HFFc6 (cell line): ENCODE data around the gene SORCS2. TPM values are rescaled to one million over a fixed set of nuclear protein-coding genes. Genes with fewer than 3 reads are reported as not detected.

ENCODE experiments used
- DNase-seq: peaks from one replicate; pipeline ENCODE4 v3.0.0-alpha.2; 2018
- H3K27ac Mint-ChIP-seq: 2 replicates; pipeline ENCODE4 v1.8.0; 2020; ENCODE audit warnings: mild to moderate bottlenecking, mixed read lengths
- H3K27me3 Mint-ChIP-seq: 2 replicates; pipeline ENCODE4 v1.8.0; 2021; ENCODE audit warnings: mild to moderate bottlenecking, moderate library complexity, mixed read lengths; ENCODE audit not compliant: insufficient read depth
- H3K36me3 Mint-ChIP-seq: 2 replicates; pipeline ENCODE4 v1.8.0; 2021; ENCODE audit warnings: low read depth, mixed read lengths
- H3K4me1 Mint-ChIP-seq: 2 replicates; pipeline ENCODE4 v1.8.0; 2020; ENCODE audit warnings: low read depth, mixed read lengths
- H3K4me3 Mint-ChIP-seq: 2 replicates; pipeline ENCODE4 v1.8.0; 2020; ENCODE audit warnings: mild to moderate bottlenecking, moderate library complexity, mixed read lengths
- H3K9me3 Mint-ChIP-seq: 2 replicates; pipeline ENCODE4 v1.8.0; 2020; ENCODE audit warnings: mild to moderate bottlenecking, mixed read lengths
- CTCF ChIP-seq: fragments of 200-600 bp; sonication (generic); IDR thresholded peaks from 2 replicates; pipeline ENCODE4 v1.5.0; 2021; ENCODE audit warnings: antibody characterized with exemption, mild to moderate bottlenecking
- total RNA-seq, 6 experiments: library from RNA; stranded (reverse); fragmentation: NEBNext Ultra II Directional; extraction: Animal tissue kit (Norgen Biotek cat#: 25700); gene quantifications; 2 replicates in 1 of 6; 3 replicates in 5 of 6; pipeline ENCODE4 v1.2.3, GENCODE V29; 2021

SORCS2 gene
- total RNA-seq, 6 experiments from 2014 or later = 0.05 to 0.15 (median 0.12) TPM; not detected in 3

GRCh38 chr4:7630568-7631287 lies 438.4 kb downstream of the SORCS2 start:
- Mint-ChIP-seq H3K27me3 (peaks cover 7% of the 10 kb centered on the region), H3K9me3 (peaks cover 5% of the 10 kb centered on the region), H3K36me3 (peaks cover 10% of the 10 kb centered on the region), H3K27ac (peak overlapping the region; percentile 96), H3K4me3 (peak overlapping the region; percentile 89), H3K4me1 (peaks cover 53% of the 10 kb centered on the region)
- DNase-seq = peak; percentile 91
- 0 out of 2 replicates have a peak, but pooled peaks have one; percentile 10 for TF ChIP-seq CTCF

GRCh38 chr4:7631288-7632014 lies 439.1 kb downstream of the SORCS2 start:
- Mint-ChIP-seq H3K27me3 (peaks cover 7% of the 10 kb centered on the region), H3K4me1 (peaks cover 52% of the 10 kb centered on the region), H3K36me3 (peaks cover 10% of the 10 kb centered on the region), H3K9me3 (peaks cover 5% of the 10 kb centered on the region), H3K4me3 (peak overlapping the region; percentile 89), H3K27ac (peak overlapping the region; percentile 96)
- no peak for TF ChIP-seq CTCF
- DNase-seq = no peak

- H3K27ac Mint-ChIP-seq = no peak overlapping the region
- no peak for DNase-seq
- peak overlapping the region; percentile 42; the same call in 1 of the 2 replicates for H3K4me3 Mint-ChIP-seq
- H3K36me3 Mint-ChIP-seq = peaks cover 10% of the 10 kb centered on the region
- TF ChIP-seq CTCF = no peak
- H3K4me1 Mint-ChIP-seq = peaks cover 52% of the 10 kb centered on the region
- peaks cover 7% of the 10 kb centered on the region for H3K27me3 Mint-ChIP-seq
- peaks cover 5% of the 10 kb centered on the region for H3K9me3 Mint-ChIP-seq
Observed at GRCh38 chr4:7632341-7632740, 440.0 kb downstream of the SORCS2 start.

GRCh38 chr4:7632971-7633370 lies 440.6 kb downstream of the SORCS2 start:
- peaks cover 5% of the 10 kb centered on the region for H3K9me3 Mint-ChIP-seq
- H3K36me3 Mint-ChIP-seq = peaks cover 10% of the 10 kb centered on the region
- DNase-seq = no peak
- peaks cover 7% of the 10 kb centered on the region for H3K27me3 Mint-ChIP-seq
- no peak for TF ChIP-seq CTCF
- H3K27ac Mint-ChIP-seq = no peak overlapping the region
- H3K4me3 Mint-ChIP-seq = no peak overlapping the region
- H3K4me1 Mint-ChIP-seq = peaks cover 52% of the 10 kb centered on the region

GRCh38 chr4:7634661-7635251 lies 442.4 kb downstream of the SORCS2 start:
- Mint-ChIP-seq H3K27ac (no peak overlapping the region), H3K4me3 (no peak overlapping the region), H3K27me3 (peaks cover 7% of the 10 kb centered on the region), H3K36me3 (peaks cover 3% of the 10 kb centered on the region; the same call in 1 of the 2 replicates), H3K9me3 (peaks cover 2% of the 10 kb centered on the region), H3K4me1 (peaks cover 52% of the 10 kb centered on the region)
- no peak for DNase-seq
- no peak for TF ChIP-seq CTCF
